CD8-positive, alpha-beta memory T cell (primary cell): ENCODE data around the gene TFDP1. TPM values are rescaled to one million over a fixed set of nuclear protein-coding genes. Genes with fewer than 3 reads are reported as not detected.

ENCODE experiments used
- CTCF ChIA-PET: fragments of 350-600 bp; sonication (Branson Sonifier 250); formaldehyde crosslinking; loops from one replicate; lab custom pipeline; 2021; ENCODE audit warnings: antibody characterized with exemption; lab: Charles Lee
- POLR2A ChIA-PET: fragments of 350-600 bp; sonication (Branson Sonifier 250); formaldehyde crosslinking; loops from one replicate; lab custom pipeline; 2021; ENCODE audit warnings: antibody characterized with exemption; lab: Charles Lee
- DNase-seq, 5 donors: peaks; one replicate each; pipeline versions ENCODE4 v3.0.0 to v3.0.0-alpha.2; 2020 to 2022; ENCODE audit warnings: mixed read lengths in 1 of 5
- H3K27ac ChIP-seq: one replicate; pipeline ENCODE4 v1.7.0; 2013; ENCODE audit warnings: low read depth, mild to moderate bottlenecking, low read length, moderate library complexity
- H3K27me3 ChIP-seq: 2 replicates; pipeline ENCODE4 v1.7.0; 2013; ENCODE audit warnings: low read length, mild to moderate bottlenecking; ENCODE audit not compliant: insufficient read depth, poor library complexity, severe bottlenecking
- H3K36me3 ChIP-seq: 2 replicates; pipeline ENCODE4 v1.7.0; 2013; ENCODE audit warnings: mild to moderate bottlenecking, low read length, moderate library complexity; ENCODE audit not compliant: insufficient read depth
- H3K4me1 ChIP-seq: 2 replicates; pipeline ENCODE4 v1.7.0; 2013; ENCODE audit warnings: mild to moderate bottlenecking, low read length, moderate library complexity; ENCODE audit not compliant: insufficient read depth
- H3K4me3 ChIP-seq: 2 replicates; pipeline ENCODE4 v1.7.0; 2013; ENCODE audit warnings: mild to moderate bottlenecking, low read length
- H3K9me3 ChIP-seq: 2 replicates; pipeline ENCODE4 v1.7.0; 2013; ENCODE audit warnings: mild to moderate bottlenecking, low read length
- H3K27ac Mint-ChIP-seq, 8 donors: one replicate each; pipeline ENCODE4 v1.8.0; 2020 to 2021; ENCODE audit warnings: mixed read lengths in 8 of 8, mild to moderate bottlenecking in 6 of 8, inconsistent platforms in 3 of 8, moderate library complexity in 3 of 8
- H3K27me3 Mint-ChIP-seq, 2 donors: one replicate each; pipeline ENCODE4 v1.8.0; 2020 to 2021; ENCODE audit warnings: mixed read lengths in 2 of 2, mild to moderate bottlenecking in 1 of 2, moderate library complexity in 1 of 2
- H3K36me3 Mint-ChIP-seq, 3 donors: one replicate each; pipeline ENCODE4 v1.8.0; 2020 to 2021; ENCODE audit warnings: mixed read lengths in 3 of 3, inconsistent platforms in 1 of 3, mild to moderate bottlenecking in 1 of 3
- H3K4me1 Mint-ChIP-seq, 3 donors: one replicate each; pipeline ENCODE4 v1.8.0; 2020 to 2021; ENCODE audit warnings: mixed read lengths in 3 of 3, inconsistent platforms in 1 of 3, mild to moderate bottlenecking in 1 of 3
- H3K4me3 Mint-ChIP-seq, 7 donors: one replicate each; pipeline ENCODE4 v1.8.0; 2020 to 2021; ENCODE audit warnings: mixed read lengths in 7 of 7, mild to moderate bottlenecking in 6 of 7, moderate library complexity in 4 of 7, inconsistent platforms in 2 of 7
- H3K9me3 Mint-ChIP-seq, 5 donors: one replicate each; pipeline ENCODE4 v1.8.0; 2020 to 2022; ENCODE audit warnings: mixed read lengths in 5 of 5, mild to moderate bottlenecking in 3 of 5, moderate library complexity in 2 of 5, inconsistent platforms in 1 of 5
- polyA plus RNA-seq: library from polyadenylated mRNA; unstranded; fragments of 300-500 nt; fragmentation: Illumina TruSeq; gene quantifications from one replicate; pipeline ENCODE4 v1.2.3, GENCODE V29; 2021
- total RNA-seq, 2 experiments: library from RNA; stranded (reverse); gene quantifications; one replicate each; pipeline ENCODE4 v1.2.3, GENCODE V29; 2021

The TFDP1 gene
- total RNA-seq (100 to 1,000 TPM; 176 to 184 TPM), polyA plus RNA-seq (59.6 TPM)

- no peaks in the 10 kb centered on the region for H3K9me3 ChIP-seq
- Mint-ChIP-seq H3K9me3 (no peaks in the 10 kb centered on the region), H3K36me3 (peaks cover 0 to 11% (median 7%) of the 10 kb centered on the region in 3 donors), H3K27ac (peak within 1 kb of the TSS in 5 of 8 donors; percentile 70 to 93 (median 80)), H3K4me3 (peak within 1 kb of the TSS; percentile 83 to 94 (median 91)), H3K4me1 (peaks cover 33 to 41% (median 37%) of the 10 kb centered on the region in 3 donors), H3K27me3 (peaks cover 0 to 6% of the 10 kb centered on the region in 2 donors)
- H3K36me3 ChIP-seq = no peaks in the 10 kb centered on the region
- H3K27me3 ChIP-seq = no peaks in the 10 kb centered on the region
- ChIA-PET CTCF (no interaction called here), POLR2A (no interaction called here)
- peak within 1 kb of the TSS; percentile 55 for H3K4me3 ChIP-seq
- peak; percentile 17 to 63 (median 54) for DNase-seq
- peaks cover 32% of the 10 kb centered on the region for H3K4me1 ChIP-seq
- H3K27ac ChIP-seq = no peak within 1 kb of the TSS
Observed at GRCh38 chr13:113584205-113584869, at the start of gene TFDP1. Gene TFDP1 (plus strand): TSS chr13:113584753. CDS start chr13:113585838, 1,085 bp downstream.

DNA sequence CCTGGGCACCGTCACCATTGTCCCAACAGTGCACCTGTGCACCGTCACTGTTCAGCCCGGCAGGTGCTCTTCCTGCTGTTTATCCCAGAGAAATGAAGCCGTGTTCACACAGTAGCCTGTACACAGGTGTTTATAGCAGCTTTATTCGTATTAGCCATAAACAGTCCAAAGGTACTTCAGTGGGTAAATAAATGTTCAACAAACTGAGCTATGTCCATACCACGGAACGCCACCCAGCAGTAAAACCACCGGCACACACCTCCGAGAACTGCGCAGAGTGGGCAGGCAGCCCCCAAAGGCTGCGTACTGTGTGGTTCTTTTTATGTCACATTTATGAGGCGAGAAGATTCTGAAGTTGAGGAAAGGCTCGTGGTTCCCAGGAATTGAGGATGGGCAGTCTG is 49.2 kb upstream of the TFDP1 start:
- no peak overlapping the region for H3K27ac Mint-ChIP-seq
- no peak overlapping the region for H3K27ac ChIP-seq
- POLR2A ChIA-PET = no interaction called here
- H3K36me3 ChIP-seq = no peaks in the 10 kb centered on the region
- CTCF ChIA-PET = no interaction called here
- no peak for DNase-seq
- no peaks in the 10 kb centered on the region for H3K4me1 ChIP-seq
- H3K4me1 Mint-ChIP-seq = peaks cover 0 to 2% (median 0%) of the 10 kb centered on the region in 3 donors
- peaks cover 7 to 54% (median 14%) of the 10 kb centered on the region in 3 donors for H3K36me3 Mint-ChIP-seq
- H3K9me3 Mint-ChIP-seq = no peaks in the 10 kb centered on the region
- H3K4me3 ChIP-seq = no peak overlapping the region
- H3K4me3 Mint-ChIP-seq = no peak overlapping the region
- no peaks in the 10 kb centered on the region for H3K9me3 ChIP-seq
- H3K27me3 ChIP-seq = no peaks in the 10 kb centered on the region
- no peaks in the 10 kb centered on the region for H3K27me3 Mint-ChIP-seq

- H3K36me3 Mint-ChIP-seq = peaks cover 18 to 54% (median 24%) of the 10 kb centered on the region in 3 donors
- no peak overlapping the region for H3K27ac Mint-ChIP-seq
- no peaks in the 10 kb centered on the region for H3K9me3 ChIP-seq
- H3K4me3 Mint-ChIP-seq = no peak overlapping the region
- ChIA-PET CTCF (no interaction called here), POLR2A (no interaction called here)
- H3K27me3 Mint-ChIP-seq = no peaks in the 10 kb centered on the region
- H3K4me1 Mint-ChIP-seq = peaks cover 0 to 2% (median 0%) of the 10 kb centered on the region in 3 donors
- H3K4me3 ChIP-seq = no peak overlapping the region
- DNase-seq = peak in 1 of 5 donors; percentile 1
- H3K9me3 Mint-ChIP-seq = peaks cover 0 to 4% (median 2%) of the 10 kb centered on the region in 5 donors
- H3K27me3 ChIP-seq = no peaks in the 10 kb centered on the region
- H3K4me1 ChIP-seq = no peaks in the 10 kb centered on the region
- no peaks in the 10 kb centered on the region for H3K36me3 ChIP-seq
- H3K27ac ChIP-seq = no peak overlapping the region
Observed at GRCh38 chr13:113536461-113537110, 48.0 kb upstream of the TFDP1 start.

DNA sequence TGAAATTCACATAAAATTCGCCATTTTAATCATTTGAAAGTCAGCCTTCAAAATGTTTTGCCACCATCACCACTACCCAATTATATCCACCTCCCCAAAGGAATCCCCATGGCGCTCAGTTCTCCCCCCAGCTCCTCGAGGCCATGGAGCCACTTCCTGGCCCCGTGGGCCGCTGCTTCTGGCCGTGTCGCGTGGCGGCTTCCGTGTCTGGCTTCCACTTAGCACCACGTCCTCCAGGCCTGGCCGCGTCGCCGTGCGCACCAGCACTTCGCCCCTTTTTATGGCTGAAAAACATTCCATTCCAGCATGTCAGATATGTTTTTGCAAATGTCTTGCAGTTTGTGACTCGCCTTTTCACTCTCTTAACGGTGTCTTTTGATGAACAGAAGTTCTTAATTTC is 47.3 kb upstream of the TFDP1 start:
- H3K4me3 Mint-ChIP-seq = no peak overlapping the region
- Histone ChIP-seq H3K4me1 (no peaks in the 10 kb centered on the region), H3K4me3 (no peak overlapping the region), H3K9me3 (no peaks in the 10 kb centered on the region), H3K27ac (no peak overlapping the region), H3K36me3 (no peaks in the 10 kb centered on the region), H3K27me3 (no peaks in the 10 kb centered on the region)
- peaks cover 18 to 48% (median 24%) of the 10 kb centered on the region in 3 donors for H3K36me3 Mint-ChIP-seq
- DNase-seq = no peak
- H3K4me1 Mint-ChIP-seq = peaks cover 0 to 2% (median 0%) of the 10 kb centered on the region in 3 donors
- H3K27ac Mint-ChIP-seq = peak overlapping the region in 1 of 8 donors; percentile 71
- CTCF ChIA-PET = no interaction called here
- H3K27me3 Mint-ChIP-seq = no peaks in the 10 kb centered on the region
- H3K9me3 Mint-ChIP-seq = peaks cover 0 to 4% (median 2%) of the 10 kb centered on the region in 5 donors
- POLR2A ChIA-PET = no interaction called here

DNA sequence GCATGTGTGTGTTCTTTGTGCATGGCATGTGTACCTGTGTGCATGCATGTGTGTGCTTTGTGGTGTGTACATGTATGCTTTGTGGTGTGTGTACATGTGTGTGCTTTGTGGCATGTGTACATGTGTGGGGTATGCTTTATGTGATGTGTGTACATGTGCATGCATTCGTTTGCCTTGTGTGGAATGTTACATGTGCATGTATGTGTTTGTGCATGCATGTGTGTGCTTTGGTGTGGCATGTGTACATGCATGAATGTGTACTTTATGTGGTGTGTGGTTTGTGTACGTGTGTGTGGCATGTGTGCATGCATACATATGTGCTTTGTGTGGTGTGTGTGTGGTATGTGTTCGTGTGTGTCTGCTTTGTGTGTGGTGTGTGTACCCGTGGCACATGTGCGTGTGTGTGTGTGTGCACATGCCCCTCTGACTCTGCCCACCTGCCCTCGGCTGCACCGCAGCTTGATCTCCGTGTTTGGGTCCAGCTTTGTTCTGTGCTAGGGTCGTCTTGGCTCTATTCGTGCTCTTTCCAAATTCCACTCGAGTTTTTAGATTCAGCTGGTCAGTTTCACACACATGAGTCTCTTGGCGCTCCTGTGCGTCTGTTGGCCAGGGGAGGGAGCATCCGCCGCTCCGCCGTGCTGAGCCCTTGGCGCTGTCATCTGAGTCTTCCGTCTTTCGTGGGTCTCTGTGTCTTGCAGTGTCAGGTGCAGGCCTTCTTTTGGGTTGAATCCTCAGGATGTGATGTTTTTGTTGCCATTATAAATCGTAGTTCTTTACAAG is 46.5 kb upstream of the TFDP1 start:
- Mint-ChIP-seq H3K27me3 (no peaks in the 10 kb centered on the region), H3K9me3 (peaks cover 0 to 4% (median 2%) of the 10 kb centered on the region in 5 donors), H3K27ac (peak overlapping the region in 1 of 8 donors; percentile 47), H3K36me3 (peaks cover 18 to 45% (median 24%) of the 10 kb centered on the region in 3 donors), H3K4me3 (no peak overlapping the region), H3K4me1 (peaks cover 0 to 2% (median 0%) of the 10 kb centered on the region in 3 donors)
- no peak for DNase-seq
- H3K4me1 ChIP-seq = no peaks in the 10 kb centered on the region
- H3K36me3 ChIP-seq = no peaks in the 10 kb centered on the region
- no peaks in the 10 kb centered on the region for H3K9me3 ChIP-seq
- ChIA-PET POLR2A (no interaction called here), CTCF (no interaction called here)
- no peaks in the 10 kb centered on the region for H3K27me3 ChIP-seq
- H3K4me3 ChIP-seq = no peak overlapping the region
- no peak overlapping the region for H3K27ac ChIP-seq

DNA sequence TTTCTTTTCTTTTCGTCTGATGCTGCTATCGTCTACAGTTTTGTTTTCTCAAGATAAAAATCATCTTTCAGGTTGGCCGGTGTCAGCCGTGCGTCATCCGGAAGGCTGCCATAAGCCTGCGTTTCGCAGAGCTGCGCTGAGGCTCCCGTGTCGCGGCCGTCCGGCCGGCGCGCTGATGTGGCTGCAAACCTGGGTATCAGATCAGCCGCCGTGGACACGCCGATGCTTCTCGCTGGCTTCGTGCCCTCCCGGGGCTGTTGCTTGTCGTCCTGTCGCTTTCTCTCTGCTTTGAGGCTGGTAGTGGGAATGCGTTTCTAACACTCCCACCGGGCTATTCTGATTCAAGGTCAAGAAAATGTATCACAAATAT is 45.9 kb upstream of the TFDP1 start:
- H3K4me1 Mint-ChIP-seq = peaks cover 0 to 5% (median 4%) of the 10 kb centered on the region in 3 donors
- H3K36me3 Mint-ChIP-seq = peaks cover 21 to 46% (median 22%) of the 10 kb centered on the region in 3 donors
- CTCF ChIA-PET = no interaction called here

DNA sequence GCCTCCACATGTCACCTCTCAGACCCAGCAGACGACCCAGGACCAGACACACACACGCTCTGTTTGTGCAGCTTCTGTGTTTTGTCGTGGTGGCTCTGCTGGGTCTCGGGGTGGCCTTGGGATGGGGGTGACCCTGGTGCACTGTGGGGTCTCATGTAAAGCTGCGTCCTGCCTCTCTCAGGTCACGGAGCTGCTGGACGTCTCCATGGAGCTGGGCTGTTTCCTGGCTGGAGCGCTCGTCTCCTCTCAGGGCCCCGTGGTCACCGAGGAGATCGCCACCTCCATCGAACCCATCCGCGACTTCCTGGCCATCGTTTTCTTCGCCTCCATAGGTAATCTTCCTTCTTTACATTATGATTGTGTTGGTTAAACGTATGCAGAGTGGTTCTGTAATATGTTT is 45.4 kb upstream of the TFDP1 start:
- H3K27me3 Mint-ChIP-seq = no peaks in the 10 kb centered on the region

More for the DNA sequence above, 45.9 kb upstream of the TFDP1 start:
- H3K36me3 ChIP-seq = no peaks in the 10 kb centered on the region
- H3K4me1 ChIP-seq = no peaks in the 10 kb centered on the region
- peaks cover 0 to 4% (median 2%) of the 10 kb centered on the region in 5 donors for H3K9me3 Mint-ChIP-seq
- no peaks in the 10 kb centered on the region for H3K9me3 ChIP-seq
- POLR2A ChIA-PET = no interaction called here
- H3K27ac ChIP-seq = no peak overlapping the region
- H3K4me3 ChIP-seq = no peak overlapping the region
- DNase-seq = no peak
- H3K27me3 Mint-ChIP-seq = no peaks in the 10 kb centered on the region
- no peak overlapping the region for H3K4me3 Mint-ChIP-seq
- H3K27ac Mint-ChIP-seq = no peak overlapping the region
- H3K27me3 ChIP-seq = no peaks in the 10 kb centered on the region

More for the DNA sequence above, 45.4 kb upstream of the TFDP1 start:
- H3K27ac Mint-ChIP-seq = no peak overlapping the region
- ChIA-PET POLR2A (no interaction called here), CTCF (no interaction called here)
- H3K9me3 Mint-ChIP-seq = peaks cover 0 to 4% (median 2%) of the 10 kb centered on the region in 5 donors
- Histone ChIP-seq H3K9me3 (no peaks in the 10 kb centered on the region), H3K27ac (no peak overlapping the region), H3K4me1 (no peaks in the 10 kb centered on the region), H3K36me3 (no peaks in the 10 kb centered on the region), H3K27me3 (no peaks in the 10 kb centered on the region), H3K4me3 (no peak overlapping the region)
- peaks cover 0 to 7% (median 6%) of the 10 kb centered on the region in 3 donors for H3K4me1 Mint-ChIP-seq
- DNase-seq = no peak
- no peak overlapping the region for H3K4me3 Mint-ChIP-seq
- H3K36me3 Mint-ChIP-seq = peaks cover 21 to 45% (median 21%) of the 10 kb centered on the region in 3 donors
